Heart left ventricle (tissue), 16 donors: Measurements from ENCODE around the gene ROM1. TPM values are rescaled to one million over a fixed set of nuclear protein-coding genes. Genes with fewer than 3 reads are reported as not detected.
A peak's percentile ranks its signal among the peaks of the same experiment; 100 is the strongest.
"Not testable (repeated sequence)": the region's sequence is repeated elsewhere in the genome, so short reads cannot be mapped to it uniquely, and the experiment has no call there.

ENCODE experiments used
- ATAC-seq, 4 donors: fragments of 200-7000 bp; cut with Tn5 transposase; one replicate each; pipeline ENCODE4 v1.9.1; 2020 to 2022; ENCODE audit warnings: moderate library complexity in 4 of 4, mild to moderate bottlenecking in 3 of 4, moderate number of reproducible peaks in 1 of 4
- DNase-seq, 5 donors: peaks; one replicate each; pipeline ENCODE4 v3.0.0-alpha.2; 2020
- H3K27ac ChIP-seq, 12 donors: fragments of 200-600 bp; sonication (generic) in 4 of 12; one replicate each; pipeline versions ENCODE4 v1.5.0 to v1.8.0; 2016 to 2022; ENCODE audit warnings: mild to moderate bottlenecking in 2 of 12
- H3K27me3 ChIP-seq, 9 donors: fragments of 200-600 bp; sonication (generic) in 2 of 9; one replicate each; pipeline versions ENCODE4 v1.5.1 to v1.8.0; 2016 to 2022; ENCODE audit warnings: mild to moderate bottlenecking in 3 of 9
- H3K36me3 ChIP-seq, 9 donors: fragments of 200-600 bp; sonication (generic) in 2 of 9; one replicate each; pipeline versions ENCODE4 v1.5.0 to v1.8.0; 2018 to 2022; ENCODE audit warnings: mild to moderate bottlenecking in 2 of 9
- H3K4me1 ChIP-seq, 12 donors: fragments of 200-600 bp; sonication (generic) in 4 of 12; one replicate each; pipeline versions ENCODE4 v1.5.0 to v1.8.0; 2016 to 2022; ENCODE audit warnings: mild to moderate bottlenecking in 3 of 12
- H3K4me3 ChIP-seq, 12 donors: fragments of 200-600 bp; sonication (generic) in 4 of 12; one replicate each; pipeline versions ENCODE4 v1.5.0 to v1.8.0; 2017 to 2022; ENCODE audit warnings: mild to moderate bottlenecking in 9 of 12, moderate library complexity in 4 of 12
- H3K9me3 ChIP-seq, 12 donors: fragments of 200-600 bp; sonication (generic) in 4 of 12; one replicate each; pipeline versions ENCODE4 v1.5.0 to v1.8.0; 2016 to 2022; ENCODE audit warnings: mild to moderate bottlenecking in 1 of 12
- CTCF ChIP-seq, 12 donors: fragments of 200-600 bp; sonication (generic) in 4 of 12; IDR thresholded peaks; one replicate each; pipeline versions ENCODE4 v1.5.0 to v1.8.0; 2018 to 2022; ENCODE audit warnings: antibody characterized with exemption in 12 of 12, mild to moderate bottlenecking in 5 of 12
- POLR2A ChIP-seq, 2 donors: fragments of 450-650 bp; IDR thresholded peaks; one replicate each; pipeline ENCODE4 v1.6.1; 2017; ENCODE audit warnings: antibody characterized with exemption in 2 of 2, mild to moderate bottlenecking in 2 of 2, moderate library complexity in 2 of 2
- WGBS, 4 donors: extraction: QIAGEN DNeasy Blood & Tissue Kit in 2 of 4; methylation state at CpG; one replicate each; pipeline versions ENCODE4 v1.1.5 to v1.1.7; 2013 to 2018; 5-methylcytosine and 5-hydroxymethylcytosine counted together
- intact Hi-C, 10 donors: fragments of 100-400 bp; cut with DNase I; formaldehyde crosslinking; loops; one replicate each; pipeline versions ENCODE4 v1.11.1 to v1.14.2; 2022
- polyA plus RNA-seq, 2 donors: library from polyadenylated mRNA; stranded (reverse); fragments of 200-250 nt; gene quantifications; one replicate each; pipeline ENCODE4 v1.2.3, GENCODE V29; 2013
- total RNA-seq, 9 donors: library from RNA; depleted of rRNA in 2 of 9; stranded (reverse); fragments of >200 nt in 2 of 9; fragmentation: NEBNext Ultra II Directional in 3 of 9; extraction: Animal tissue kit (Norgen Biotek cat#: 25700) in 3 of 9; gene quantifications; one replicate each; pipeline versions ENCODE4 v1.1.0 to v1.2.4, GENCODE V29; 2016 to 2023
- donor health status: ischemic (EF 13 %, LVEDD 7.1; RV severe dilation, severe dysfunction).
- donor health status: healthy with polysubstance abuse.
- donor health status: DM: no; HTN: yes; CAD: no.
- donor health status: DM: no; HTN: no; CAD: no.
- donor health status: ischemic (EF 25% LVEDD 6.9; RV normal size, moderate dysfunction).
- donor health status: ischemic (EF 25% LVEDD 5.7; RV mildly dilated, moderate dysfunction).
- donor health status: healthy.
- donor health status: DM: yes; HTN: yes; CAD: no.
- donor health status: ischemic (EF 35%, LVEDD 5.7; RV mildly dilated, moderate dysfunction).
- donor health status: nonischemic (EF 11% LVEDD 7.7; RV severe dilation, severe dysfunction).
- donor health status: DM: yes; HTN: yes; CAD: no.
- donor health status: PGD.
- donor health status: ischemic (EF 29% LVEDD 5.4; RV normal size, mild dysfunction).
- donor health status: nonischemic (EF 23%, LVEDD 6.1; RV moderate dilation, normal function).

Gene ROM1
- total and polyA plus RNA-seq, 11 donors = 1.5 to 5.8 (median 2.4) TPM

- Histone ChIP-seq H3K36me3 (peaks cover 0 to 40% (median 34%) of the 10 kb centered on the region in 9 donors), H3K4me1 (peaks cover 0 to 45% (median 34%) of the 10 kb centered on the region in 12 donors), H3K9me3 (no peaks in the 10 kb centered on the region), H3K27me3 (no peaks in the 10 kb centered on the region), H3K4me3 (no peak overlapping the region), H3K27ac (no peak overlapping the region)
- WGBS, 4 donors = 91 to 93% (median 92%) methylated on average over 20 to 24 of the region's 24 CpGs
- ATAC-seq (no peak), DNase-seq (peak in 1 of 5 donors; percentile 29)
- intact Hi-C loops = loop anchor here in 3 of 10 donors (5.0 kb wide), 1 partner anchor 36 kb away; the partner anchor contains the start of genes EML3 (in 3 of the 3) and ROM1 (in 3 of the 3)
- TF ChIP-seq POLR2A (IDR thresholded peaks at IDR 0.05) (no peak), CTCF (IDR thresholded peaks at IDR 0.05) (no peak)
These were observed 35.3 kb downstream of the ROM1 start for GRCh38 chr11:62648185-62648966.

GRCh38 chr11:62648967-62649364 is 35.9 kb downstream of the ROM1 start:
- H3K9me3 ChIP-seq = no peaks in the 10 kb centered on the region
- intact Hi-C loops = loop anchor here in 3 of 10 donors (5.0 kb wide), 1 partner anchor 37 kb away; the partner anchor contains the start of genes EML3 (in 3 of the 3) and ROM1 (in 3 of the 3)
- H3K4me1 ChIP-seq = peaks cover 0 to 44% (median 34%) of the 10 kb centered on the region in 12 donors
- peaks cover 0 to 34% (median 28%) of the 10 kb centered on the region in 9 donors for H3K36me3 ChIP-seq
- DNase-seq (peak in 1 of 5 donors; percentile 33), ATAC-seq (no peak)
- H3K27me3 ChIP-seq = no peaks in the 10 kb centered on the region
- 80 to 86% (median 85%) methylated on average over 11 of the region's 11 CpGs for WGBS, 4 donors
- no peak overlapping the region for H3K27ac ChIP-seq
- no peak overlapping the region for H3K4me3 ChIP-seq
- TF ChIP-seq CTCF (IDR thresholded peaks at IDR 0.05) (no peak), POLR2A (IDR thresholded peaks at IDR 0.05) (no peak)

- TF ChIP-seq POLR2A (IDR thresholded peaks at IDR 0.05) (no peak), CTCF (IDR thresholded peaks at IDR 0.05) (no peak)
- no peak overlapping the region for H3K27ac ChIP-seq
- peaks cover 0 to 29% (median 23%) of the 10 kb centered on the region in 9 donors for H3K36me3 ChIP-seq
- WGBS, 4 donors = 85 to 93% (median 91%) methylated on average over 7 to 11 of the region's 11 CpGs
- no peak for DNase-seq
- H3K4me1 ChIP-seq = peaks cover 0 to 43% (median 34%) of the 10 kb centered on the region in 12 donors
- no peak overlapping the region for H3K4me3 ChIP-seq
- no peaks in the 10 kb centered on the region for H3K27me3 ChIP-seq
- intact Hi-C loops = loop anchor here in 3 of 10 donors (5.0 kb wide), 1 partner anchor 37 kb away; the partner anchor contains the start of genes EML3 (in 3 of the 3) and ROM1 (in 3 of the 3)
- H3K9me3 ChIP-seq = no peaks in the 10 kb centered on the region
- ATAC-seq = no peak
These were observed 36.4 kb downstream of the ROM1 start for GRCh38 chr11:62649486-62649885.

- peak in 1 of 5 donors; percentile 34 for DNase-seq
- H3K27ac ChIP-seq, intact Hi-C loops, H3K27me3 ChIP-seq, H3K4me3 ChIP-seq, H3K9me3 ChIP-seq, ATAC-seq: not testable (repeated sequence)
- Histone ChIP-seq H3K36me3 (peaks cover 0 to 27% (median 21%) of the 10 kb centered on the region in 9 donors), H3K4me1 (peaks cover 0 to 35% (median 27%) of the 10 kb centered on the region in 12 donors)
- WGBS, 4 donors = 95 to 98% (median 97%) methylated on average over 12 of the region's 12 CpGs
These were observed 37.2 kb downstream of the ROM1 start for GRCh38 chr11:62650283-62650682.
